HG03457 (cell line): ENCODE measurements around the gene TOB2.

Experiments
- ATAC-seq: cut with Tn5 transposase; IDR thresholded peaks from one replicate; pipeline ENCODE4 v1.9.1; 2021; ENCODE audit warnings: moderate number of reproducible peaks; ENCODE audit not compliant: unreplicated experiment

The TOB2 gene

GRCh38 chr22:41394012-41394356 is 52.6 kb downstream of the TOB2 start:
- ATAC-seq: no peak

- ATAC-seq: no peak
Measured at GRCh38 chr22:41387341-41387740, 59.3 kb downstream of the TOB2 start.

GRCh38 chr22:41384128-41384527 is 62.5 kb downstream of the TOB2 start:
- no peak for ATAC-seq
